BJ (cell line): ENCODE data around the gene HECTD3. TPM values are rescaled to one million over a fixed set of nuclear protein-coding genes. Genes with fewer than 3 reads are reported as not detected.

Experiments used
- polyA plus RNA-seq: library from polyadenylated mRNA; depleted of rRNA; stranded (reverse); fragments of >200 nt; gene quantifications from 2 replicates; pipeline ENCODE4 v1.2.3, GENCODE V29; 2011; rRNA removed

HECTD3 gene
- polyA plus RNA-seq, 1 experiment = 36.7 TPM

Other genes with a start within 250 kb of the HECTD3 start
- gene RPS8, start 235.8 kb downstream of the HECTD3 start, polyA plus RNA-seq = 3,104 and 3,306 TPM in 2 replicates
- gene BEST4, start 223.2 kb downstream of the HECTD3 start, polyA plus RNA-seq = 0.16 and 0.22 TPM in 2 replicates
- gene PLK3, start 210.9 kb downstream of the HECTD3 start, polyA plus RNA-seq = 25.9 and 45.9 TPM in 2 replicates
- gene DYNLT4, start 204.0 kb downstream of the HECTD3 start, polyA plus RNA-seq = 0.26 TPM in 1 of 2 replicates, not detected in the other
- 18.0 and 25.7 TPM in 2 replicates for gene BTBD19, start 202.8 kb downstream of the HECTD3 start, polyA plus RNA-seq
- gene PTCH2, start 168.1 kb downstream of the HECTD3 start, polyA plus RNA-seq = 0.12 and 0.17 TPM in 2 replicates
- gene EIF2B3, start 24.7 kb downstream of the HECTD3 start, polyA plus RNA-seq = 23.1 and 35.7 TPM in 2 replicates
- 219 and 303 TPM in 2 replicates for gene UROD, start 930 bp upstream of the HECTD3 start, polyA plus RNA-seq
- 0.07 and 0.15 TPM in 2 replicates for gene ZSWIM5, start 195.3 kb upstream of the HECTD3 start, polyA plus RNA-seq